ENCODE data around the gene TBX4. TPM values are rescaled to one million over a fixed set of nuclear protein-coding genes. Genes with fewer than 3 reads are reported as not detected.

TBX4 gene
- total RNA-seq, 4 donors from 2014 or later = 1.1 to 4.7 TPM; not detected in 2

DNA sequence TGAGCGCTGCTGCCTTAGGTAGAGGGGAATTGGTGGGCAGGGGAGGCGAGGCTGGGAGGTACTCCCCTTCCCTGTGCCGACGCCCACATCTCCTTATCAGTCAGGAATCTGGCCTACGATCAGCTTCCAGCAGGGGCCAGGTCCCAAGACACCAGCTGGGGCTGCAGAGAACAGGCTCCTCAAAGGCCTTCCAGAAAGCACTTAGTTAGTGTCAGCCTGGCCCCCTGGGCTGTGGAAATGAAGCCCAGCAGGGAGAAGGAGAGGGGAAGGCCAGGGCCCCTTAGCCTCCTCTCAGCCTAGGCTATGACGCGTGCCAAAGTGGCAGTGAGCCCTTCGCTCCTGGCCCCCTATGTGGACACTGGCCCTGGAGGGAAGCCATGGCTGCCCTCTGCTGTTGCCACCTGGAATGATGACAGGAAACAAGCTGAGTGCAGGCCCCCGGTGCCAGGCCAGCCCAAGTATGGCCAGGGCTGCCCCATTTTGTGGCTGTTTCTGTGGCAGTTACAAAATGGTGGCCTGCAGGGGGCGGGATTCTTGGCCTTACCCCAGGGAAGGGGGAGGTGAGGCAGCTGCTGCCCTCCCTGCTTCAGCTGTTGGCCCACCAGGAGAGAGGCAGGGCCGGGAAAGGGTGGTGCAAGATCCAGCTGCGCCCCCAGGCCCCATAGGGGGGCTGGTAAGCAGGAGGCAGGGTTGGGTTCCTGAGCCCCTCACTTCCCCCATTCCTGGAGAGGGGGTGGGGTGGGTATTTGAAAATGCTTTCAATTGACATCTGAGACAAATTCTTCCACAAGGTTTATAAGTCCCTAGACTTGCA, 11.3 kb downstream of the TBX4 start:
- TF ChIP-seq, protein P1, sequence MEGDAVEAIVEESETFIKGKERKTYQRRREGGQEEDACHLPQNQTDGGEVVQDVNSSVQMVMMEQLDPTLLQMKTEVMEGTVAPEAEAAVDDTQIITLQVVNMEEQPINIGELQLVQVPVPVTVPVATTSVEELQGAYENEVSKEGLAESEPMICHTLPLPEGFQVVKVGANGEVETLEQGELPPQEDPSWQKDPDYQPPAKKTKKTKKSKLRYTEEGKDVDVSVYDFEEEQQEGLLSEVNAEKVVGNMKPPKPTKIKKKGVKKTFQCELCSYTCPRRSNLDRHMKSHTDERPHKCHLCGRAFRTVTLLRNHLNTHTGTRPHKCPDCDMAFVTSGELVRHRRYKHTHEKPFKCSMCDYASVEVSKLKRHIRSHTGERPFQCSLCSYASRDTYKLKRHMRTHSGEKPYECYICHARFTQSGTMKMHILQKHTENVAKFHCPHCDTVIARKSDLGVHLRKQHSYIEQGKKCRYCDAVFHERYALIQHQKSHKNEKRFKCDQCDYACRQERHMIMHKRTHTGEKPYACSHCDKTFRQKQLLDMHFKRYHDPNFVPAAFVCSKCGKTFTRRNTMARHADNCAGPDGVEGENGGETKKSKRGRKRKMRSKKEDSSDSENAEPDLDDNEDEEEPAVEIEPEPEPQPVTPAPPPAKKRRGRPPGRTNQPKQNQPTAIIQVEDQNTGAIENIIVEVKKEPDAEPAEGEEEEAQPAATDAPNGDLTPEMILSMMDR (IDR thresholded peaks at IDR 0.05; ENCODE audit: low read depth) = no peak

DNA sequence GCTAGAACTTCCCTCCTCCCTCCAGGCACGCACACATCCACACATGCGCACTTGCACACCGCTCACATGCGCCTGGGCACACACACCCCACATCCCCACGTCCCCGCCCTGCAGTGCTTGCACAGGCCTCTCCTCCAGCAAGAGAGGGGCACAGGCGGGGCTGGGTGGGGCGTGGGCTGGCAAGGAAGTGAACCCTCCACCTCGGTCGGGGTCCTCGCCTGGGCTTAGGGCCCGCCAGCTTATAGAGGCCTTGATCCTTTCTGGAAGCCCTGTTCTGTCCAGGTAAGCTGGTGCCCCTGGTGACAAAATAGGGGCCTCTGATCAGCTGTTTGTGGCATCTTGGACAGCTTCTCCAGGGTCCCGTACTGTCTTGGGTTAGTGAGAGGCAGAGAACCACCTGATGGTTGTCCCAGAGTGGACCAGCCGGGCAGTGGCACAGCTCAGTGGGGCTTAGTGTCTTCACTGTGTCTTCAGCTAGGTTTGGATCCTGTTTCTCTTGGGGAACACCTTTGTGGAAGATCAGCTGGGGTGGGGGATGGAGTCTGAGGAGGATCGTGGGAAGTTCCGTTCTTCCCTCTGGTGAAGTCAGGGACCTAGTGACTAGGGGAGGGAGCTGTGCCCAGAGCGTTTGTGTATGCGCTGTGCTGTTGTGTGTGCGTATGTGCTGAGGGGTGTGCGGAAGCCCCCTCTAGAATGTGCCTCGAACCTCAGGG, 12.1 kb downstream of the TBX4 start:
- TF ChIP-seq, protein P1 (IDR thresholded peaks at IDR 0.05; ENCODE audit: low read depth) = no peak

DNA sequence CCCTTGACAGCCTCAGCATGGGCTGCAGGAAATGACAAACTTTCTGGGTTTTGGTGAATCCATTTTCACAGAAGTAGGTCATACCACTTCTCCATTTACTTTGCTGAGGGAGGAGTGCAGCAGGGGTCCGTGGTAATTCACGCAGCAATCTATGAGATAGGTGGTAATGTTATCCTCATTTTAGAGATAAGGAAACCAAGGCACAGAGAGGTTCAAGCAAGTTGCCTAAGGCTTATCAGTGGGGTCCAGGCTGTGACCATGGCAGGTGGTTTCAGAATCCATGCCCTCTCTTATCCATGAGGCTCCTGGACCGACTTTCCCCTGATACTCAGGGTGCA, 12.6 kb downstream of the TBX4 start:
- TF ChIP-seq, protein P1 (IDR thresholded peaks at IDR 0.05; ENCODE audit: low read depth) = no peak

DNA sequence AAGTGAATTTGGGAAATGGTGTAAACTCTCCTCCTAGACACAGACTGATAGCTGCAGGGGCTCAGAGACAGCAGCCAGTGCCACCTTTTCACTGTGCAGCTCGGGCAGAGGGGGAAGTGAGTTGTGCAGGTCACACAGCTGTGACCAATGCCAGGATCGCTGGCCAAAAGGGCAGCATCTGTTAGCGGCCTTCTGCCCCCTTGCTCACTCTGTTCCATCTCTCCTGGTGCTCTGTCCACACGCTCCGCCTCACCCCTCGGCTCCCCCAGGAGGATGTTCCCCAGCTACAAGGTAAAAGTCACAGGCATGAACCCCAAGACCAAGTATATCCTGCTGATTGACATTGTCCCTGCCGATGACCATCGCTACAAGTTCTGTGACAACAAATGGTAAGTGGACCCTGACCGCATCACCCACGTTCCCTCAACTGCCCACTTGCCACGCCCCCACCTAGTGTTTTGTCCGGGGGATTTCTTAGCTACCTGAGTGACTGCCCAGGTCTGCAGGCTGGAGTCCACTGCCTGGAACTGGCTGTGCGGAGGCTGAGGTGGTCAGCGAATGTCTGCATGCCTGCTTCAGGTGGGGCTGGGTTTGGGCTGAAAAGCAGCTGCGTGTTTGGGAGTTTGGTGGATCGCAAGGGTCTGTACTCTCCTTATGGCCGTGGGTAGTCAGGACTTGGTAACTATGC, 13.5 kb downstream of the TBX4 start:
- TF ChIP-seq, protein P1 (IDR thresholded peaks at IDR 0.05; ENCODE audit: low read depth) = no peak

DNA sequence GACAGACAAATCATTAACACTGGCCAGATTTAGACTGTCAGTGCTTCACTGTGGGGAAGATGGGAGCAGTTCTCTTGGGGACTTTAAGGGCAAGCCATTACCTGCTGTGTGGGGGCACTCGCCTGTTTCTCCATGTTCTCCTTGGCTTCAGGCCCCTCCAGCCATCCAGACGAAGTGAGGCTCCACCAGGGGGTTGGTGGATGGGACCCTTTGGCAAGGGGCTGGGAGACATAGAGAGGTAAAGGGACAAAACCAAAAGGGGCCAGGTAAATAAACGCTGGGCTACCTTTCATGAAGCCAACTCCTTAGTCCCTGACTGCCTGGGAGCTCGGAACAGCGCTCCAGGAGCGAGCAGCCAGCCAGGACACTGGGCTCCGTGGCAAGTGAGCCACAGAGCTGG, 14.0 kb downstream of the TBX4 start:
- TF ChIP-seq, protein P1 (IDR thresholded peaks at IDR 0.05; ENCODE audit: low read depth) = peak; percentile 54

DNA sequence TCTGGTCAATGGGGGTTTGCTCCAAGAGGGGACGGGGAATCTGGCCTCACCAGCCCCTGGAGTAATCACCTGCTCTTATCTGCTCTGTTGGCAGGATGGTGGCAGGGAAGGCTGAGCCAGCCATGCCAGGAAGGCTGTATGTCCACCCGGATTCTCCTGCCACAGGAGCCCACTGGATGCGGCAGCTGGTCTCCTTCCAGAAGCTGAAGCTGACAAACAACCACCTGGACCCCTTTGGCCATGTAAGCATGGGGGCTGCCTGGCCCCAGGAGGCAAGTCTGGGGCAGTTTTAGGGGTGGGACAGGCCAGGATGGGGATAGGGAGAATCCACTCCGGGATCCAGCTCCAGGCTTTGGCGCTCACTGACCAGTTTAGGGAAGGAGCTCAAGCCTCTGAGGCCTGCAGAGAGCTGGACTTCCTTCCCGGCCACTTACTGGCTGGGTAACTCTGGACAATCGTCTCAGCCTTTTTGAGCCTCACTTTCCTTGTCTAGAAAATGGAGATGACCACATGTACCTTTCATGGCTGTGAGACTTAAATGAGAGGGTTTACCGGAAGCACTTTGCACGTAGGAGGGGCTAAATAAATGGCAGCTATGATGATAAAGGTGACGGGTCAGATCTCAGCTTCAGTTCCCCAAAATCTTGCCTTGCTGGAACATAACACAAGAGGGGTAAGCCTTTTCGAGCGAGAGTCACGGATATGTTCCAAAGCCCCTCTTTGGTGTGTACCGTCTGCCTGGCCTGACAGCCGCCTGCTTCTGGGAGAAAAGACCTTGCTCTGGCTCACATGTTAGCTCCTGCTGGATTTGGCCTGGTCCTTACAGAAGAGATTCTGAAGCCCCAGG, 15.4 kb downstream of the TBX4 start:
- TF ChIP-seq, protein P1 (IDR thresholded peaks at IDR 0.05; ENCODE audit: low read depth) = no peak
